ENCODE data around the gene PARVG. TPM values are rescaled to one million over a fixed set of nuclear protein-coding genes. Genes with fewer than 3 reads are reported as not detected.

The PARVG gene
- total and polyA plus RNA-seq, 12 donors, result 0.90 to 16.2 (median 2.1) TPM

DNA sequence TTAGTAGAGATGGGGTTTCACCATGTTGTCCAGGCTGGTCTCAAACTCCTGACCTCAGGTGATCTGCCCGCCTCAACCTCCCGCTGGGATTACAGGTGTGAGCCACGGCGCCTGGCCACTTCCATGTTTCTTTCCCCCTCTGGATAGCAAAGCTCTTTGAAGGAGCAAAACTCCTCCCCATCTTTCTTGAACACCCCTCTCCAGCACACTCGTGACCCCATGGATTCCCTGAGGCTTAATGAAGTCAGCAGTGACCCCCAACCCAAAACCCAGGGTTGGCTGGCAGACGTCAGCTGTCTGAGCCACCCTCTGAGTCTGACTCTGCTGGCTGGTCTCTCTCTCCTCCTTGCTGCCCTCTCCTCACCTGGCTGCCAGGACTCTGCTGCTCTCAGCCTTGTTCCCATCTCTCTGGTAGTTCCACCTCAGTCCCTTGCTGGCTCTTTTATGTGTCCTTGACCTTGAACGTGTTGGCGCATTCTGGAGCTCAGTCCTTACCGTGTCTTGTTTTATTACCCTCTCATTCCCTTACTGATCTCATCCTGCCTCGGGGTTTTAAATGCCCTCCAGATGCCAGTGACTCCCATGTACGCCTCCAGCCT, 44.5 kb downstream of the PARVG start:
- intact Hi-C loops (cut with DNase I), result no loop called here

DNA sequence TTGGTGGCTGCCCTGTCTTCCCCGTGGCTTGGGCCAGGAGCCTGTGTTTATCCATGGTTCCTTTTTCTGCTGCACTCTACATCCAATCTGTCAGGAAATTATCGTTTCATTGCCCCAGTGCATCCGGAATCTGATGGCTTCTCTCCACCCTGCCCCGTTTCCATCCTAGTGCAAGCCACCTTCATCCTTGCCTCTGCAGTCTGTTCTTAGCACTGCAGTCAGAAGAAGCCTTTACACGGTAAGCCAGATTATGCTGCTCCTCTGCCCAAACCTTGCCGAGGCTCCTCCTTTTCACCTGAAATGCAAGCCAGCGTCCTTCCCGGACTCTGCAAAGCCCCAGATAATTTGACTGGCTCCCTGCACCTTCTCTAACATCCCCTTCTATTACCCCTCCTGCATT, 45.1 kb downstream of the PARVG start:
- intact Hi-C loops (cut with DNase I), result no loop called here
- H3K9me3 ChIP-seq, result peaks cover 0 to 28% (median 17%) of the 10 kb centered on the region in 11 donors
- WGBS, 2 donors, result 72 to 73% methylated on average over 8 of the region's 8 CpGs
- no peak for ATAC-seq
- H3K4me3 ChIP-seq, result no peak overlapping the region
- H3K27ac ChIP-seq, result no peak overlapping the region
- no peaks in the 10 kb centered on the region for H3K36me3 ChIP-seq
- H3K27me3 ChIP-seq, result peaks cover 0 to 19% (median 6%) of the 10 kb centered on the region in 7 donors
- TF ChIP-seq, protein P1, sequence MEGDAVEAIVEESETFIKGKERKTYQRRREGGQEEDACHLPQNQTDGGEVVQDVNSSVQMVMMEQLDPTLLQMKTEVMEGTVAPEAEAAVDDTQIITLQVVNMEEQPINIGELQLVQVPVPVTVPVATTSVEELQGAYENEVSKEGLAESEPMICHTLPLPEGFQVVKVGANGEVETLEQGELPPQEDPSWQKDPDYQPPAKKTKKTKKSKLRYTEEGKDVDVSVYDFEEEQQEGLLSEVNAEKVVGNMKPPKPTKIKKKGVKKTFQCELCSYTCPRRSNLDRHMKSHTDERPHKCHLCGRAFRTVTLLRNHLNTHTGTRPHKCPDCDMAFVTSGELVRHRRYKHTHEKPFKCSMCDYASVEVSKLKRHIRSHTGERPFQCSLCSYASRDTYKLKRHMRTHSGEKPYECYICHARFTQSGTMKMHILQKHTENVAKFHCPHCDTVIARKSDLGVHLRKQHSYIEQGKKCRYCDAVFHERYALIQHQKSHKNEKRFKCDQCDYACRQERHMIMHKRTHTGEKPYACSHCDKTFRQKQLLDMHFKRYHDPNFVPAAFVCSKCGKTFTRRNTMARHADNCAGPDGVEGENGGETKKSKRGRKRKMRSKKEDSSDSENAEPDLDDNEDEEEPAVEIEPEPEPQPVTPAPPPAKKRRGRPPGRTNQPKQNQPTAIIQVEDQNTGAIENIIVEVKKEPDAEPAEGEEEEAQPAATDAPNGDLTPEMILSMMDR (IDR thresholded peaks at IDR 0.05), result no peak
- H3K4me1 ChIP-seq, result no peaks in the 10 kb centered on the region
- no peak for DNase-seq

More for the DNA sequence above, 44.5 kb downstream of the PARVG start:
- H3K36me3 ChIP-seq, result no peaks in the 10 kb centered on the region
- 60 to 66% methylated on average over 10 to 11 of the region's 11 CpGs for WGBS, 2 donors
- H3K4me3 ChIP-seq, result no peak overlapping the region
- H3K27ac ChIP-seq, result no peak overlapping the region
- H3K4me1 ChIP-seq, result no peaks in the 10 kb centered on the region
- TF ChIP-seq, protein P1 (IDR thresholded peaks at IDR 0.05), result no peak
- peaks cover 0 to 28% (median 17%) of the 10 kb centered on the region in 11 donors for H3K9me3 ChIP-seq
- DNase-seq (no peak), ATAC-seq (no peak)
- peaks cover 0 to 21% (median 6%) of the 10 kb centered on the region in 7 donors for H3K27me3 ChIP-seq

DNA sequence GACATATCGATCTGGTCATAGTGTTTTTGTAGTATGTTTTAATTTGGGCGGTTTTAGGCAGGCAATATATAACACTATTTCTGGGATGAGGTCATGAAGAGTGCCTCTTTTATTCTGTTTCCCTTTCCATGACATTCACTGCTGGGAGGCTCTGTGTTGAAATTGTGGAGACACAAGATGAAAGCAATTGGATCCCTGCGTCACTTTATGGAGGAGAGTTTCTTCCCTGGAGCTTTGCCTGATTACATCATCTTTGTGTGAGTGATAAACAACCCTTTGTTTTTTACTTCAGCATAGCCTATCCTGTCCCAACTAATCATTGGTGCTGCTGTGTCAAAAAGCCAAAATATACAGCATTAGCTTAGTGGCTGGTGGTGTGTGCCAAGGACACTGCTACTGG, 48.6 kb downstream of the PARVG start:
- TF ChIP-seq, protein P1 (IDR thresholded peaks at IDR 0.05), result no peak
- ATAC-seq (no peak), DNase-seq (no peak)
- WGBS, 2 donors, result 72 to 91% methylated on average over 3 of the region's 3 CpGs
- H3K27me3 ChIP-seq, result peaks cover 0 to 16% (median 6%) of the 10 kb centered on the region in 7 donors
- no peaks in the 10 kb centered on the region for H3K36me3 ChIP-seq
- intact Hi-C loops (cut with DNase I), result no loop called here
- H3K9me3 ChIP-seq, result peaks cover 0 to 27% (median 17%) of the 10 kb centered on the region in 11 donors
- H3K27ac ChIP-seq, result no peak overlapping the region
- no peak overlapping the region for H3K4me3 ChIP-seq
- no peaks in the 10 kb centered on the region for H3K4me1 ChIP-seq

DNA sequence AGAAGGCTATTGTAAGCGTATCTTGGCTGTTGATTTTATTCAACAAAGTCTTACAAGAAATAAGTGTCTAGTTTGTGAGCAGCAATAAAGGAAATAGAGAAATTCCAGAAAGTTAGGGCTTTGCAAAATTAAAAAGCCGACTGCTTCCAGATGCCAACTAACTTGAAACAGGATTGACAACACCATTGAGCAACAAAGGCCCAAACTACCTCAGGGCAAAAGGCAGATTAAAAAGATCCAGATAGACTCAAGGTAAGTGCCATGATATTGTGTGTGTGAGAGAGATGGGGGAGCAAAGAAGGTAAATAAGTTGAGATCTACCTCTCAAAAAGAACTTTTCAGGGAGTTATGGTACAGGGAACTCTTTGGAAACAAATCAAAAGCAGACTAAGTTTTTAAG, 49.1 kb downstream of the PARVG start:
- TF ChIP-seq, protein P1 (IDR thresholded peaks at IDR 0.05), result no peak
- intact Hi-C loops (cut with DNase I), result no loop called here

More for the DNA sequence above, 49.1 kb downstream of the PARVG start:
- no peaks in the 10 kb centered on the region for H3K36me3 ChIP-seq
- peaks cover 0 to 27% (median 17%) of the 10 kb centered on the region in 11 donors for H3K9me3 ChIP-seq
- H3K27ac ChIP-seq, result no peak overlapping the region
- no peak for ATAC-seq
- WGBS, 2 donors, result 83 to 95% methylated on average over 2 of the region's 2 CpGs
- H3K27me3 ChIP-seq, result peaks cover 0 to 14% (median 6%) of the 10 kb centered on the region in 7 donors
- no peak for DNase-seq
- H3K4me3 ChIP-seq, result no peak overlapping the region
- no peaks in the 10 kb centered on the region for H3K4me1 ChIP-seq

All from heart right ventricle (tissue), 16 donors.